ENCODE results near the gene SH3BP4.

SH3BP4 gene

GRCh38 chr2:234951664-234952269 is at the start of gene SH3BP4:
Gene SH3BP4 (plus strand): TSS chr2:234952017. CDS start chr2:235035003, 82,986 bp downstream.
- no peak for DNase-seq

- no peak for DNase-seq
Measured at GRCh38 chr2:234904785-234905184, 47.0 kb upstream of the SH3BP4 start.

GRCh38 chr2:234905547-234906265 is 46.1 kb upstream of the SH3BP4 start:
- no peak for DNase-seq

GRCh38 chr2:234910186-234910679 is 41.6 kb upstream of the SH3BP4 start:
- no peak for DNase-seq

- no peak for DNase-seq
Measured at GRCh38 chr2:234911271-234911670, 40.5 kb upstream of the SH3BP4 start.

- DNase-seq = no peak
Measured at GRCh38 chr2:234912437-234912836, 39.4 kb upstream of the SH3BP4 start.

- no peak for DNase-seq
Measured at GRCh38 chr2:234913208-234913626, 38.6 kb upstream of the SH3BP4 start.

- DNase-seq = no peak
Measured at GRCh38 chr2:234914371-234915154, 37.3 kb upstream of the SH3BP4 start.

- no peak for DNase-seq
Measured at GRCh38 chr2:234916674-234917073, 35.1 kb upstream of the SH3BP4 start.

GRCh38 chr2:234917211-234917975 is 34.4 kb upstream of the SH3BP4 start:
- DNase-seq = no peak

- no peak for DNase-seq
Measured at GRCh38 chr2:234919711-234920110, 32.1 kb upstream of the SH3BP4 start.

- no peak for DNase-seq
Measured at GRCh38 chr2:234920836-234921235, 31.0 kb upstream of the SH3BP4 start.

- DNase-seq = no peak
Measured at GRCh38 chr2:234929002-234929401, 22.8 kb upstream of the SH3BP4 start.

- DNase-seq = no peak
Measured at GRCh38 chr2:234930397-234930796, 21.4 kb upstream of the SH3BP4 start.

GRCh38 chr2:234931371-234931770 is 20.4 kb upstream of the SH3BP4 start:
- no peak for DNase-seq

GRCh38 chr2:234932591-234933168 is 19.1 kb upstream of the SH3BP4 start:
- no peak for DNase-seq

GRCh38 chr2:234935311-234935710 is 16.5 kb upstream of the SH3BP4 start:
- no peak for DNase-seq

- DNase-seq = no peak
Measured at GRCh38 chr2:234939576-234939975, 12.2 kb upstream of the SH3BP4 start.

GRCh38 chr2:234939996-234940395 is 11.8 kb upstream of the SH3BP4 start:
- no peak for DNase-seq

GRCh38 chr2:234940527-234940926 is 11.3 kb upstream of the SH3BP4 start:
- DNase-seq = no peak

GRCh38 chr2:234945339-234945873 is 6.4 kb upstream of the SH3BP4 start:
- DNase-seq = no peak

- DNase-seq = no peak
Measured at GRCh38 chr2:234947556-234947955, 4.3 kb upstream of the SH3BP4 start.
